ENCODE results near the gene C1orf159.

C1orf159 gene

DNA sequence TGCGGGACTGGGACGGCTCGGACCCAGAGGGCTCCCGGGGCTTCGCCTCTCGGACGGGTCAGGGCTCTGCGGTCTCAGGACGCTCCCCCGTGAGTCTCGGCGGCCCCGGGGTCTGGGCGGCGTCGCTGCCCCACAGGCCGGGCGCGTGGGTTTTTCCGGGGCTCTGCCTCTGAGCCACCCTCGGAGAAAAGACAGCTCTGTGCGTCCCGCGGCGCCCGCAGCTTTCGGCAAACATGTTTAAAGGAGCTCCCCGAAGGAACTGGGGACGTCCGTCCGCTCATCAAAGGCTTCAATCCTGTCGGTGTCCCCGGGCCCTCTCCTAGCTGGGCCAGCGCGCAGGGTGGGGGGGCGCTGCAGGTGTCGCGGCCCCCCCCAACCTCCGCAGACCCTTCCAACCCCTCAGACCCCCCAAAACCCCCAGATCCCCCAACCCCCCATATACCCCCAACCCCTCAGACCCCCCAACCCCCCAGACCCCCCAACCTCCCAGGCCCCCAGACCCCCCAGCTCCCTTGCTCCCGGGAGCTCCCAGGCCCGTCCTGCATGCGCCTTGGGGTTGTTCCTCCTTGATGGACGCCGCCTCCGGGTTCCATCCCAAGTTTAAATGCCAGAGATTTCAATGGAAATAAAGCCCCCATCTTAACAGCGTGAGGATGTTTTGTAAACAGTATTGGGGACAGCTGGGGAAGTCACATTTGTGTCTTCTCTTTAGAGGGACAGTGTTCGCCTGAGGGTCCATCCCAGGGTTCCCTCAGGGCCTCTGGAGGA is 996 bp upstream of the C1orf159 start:
- TF ChIP-seq, protein P1, sequence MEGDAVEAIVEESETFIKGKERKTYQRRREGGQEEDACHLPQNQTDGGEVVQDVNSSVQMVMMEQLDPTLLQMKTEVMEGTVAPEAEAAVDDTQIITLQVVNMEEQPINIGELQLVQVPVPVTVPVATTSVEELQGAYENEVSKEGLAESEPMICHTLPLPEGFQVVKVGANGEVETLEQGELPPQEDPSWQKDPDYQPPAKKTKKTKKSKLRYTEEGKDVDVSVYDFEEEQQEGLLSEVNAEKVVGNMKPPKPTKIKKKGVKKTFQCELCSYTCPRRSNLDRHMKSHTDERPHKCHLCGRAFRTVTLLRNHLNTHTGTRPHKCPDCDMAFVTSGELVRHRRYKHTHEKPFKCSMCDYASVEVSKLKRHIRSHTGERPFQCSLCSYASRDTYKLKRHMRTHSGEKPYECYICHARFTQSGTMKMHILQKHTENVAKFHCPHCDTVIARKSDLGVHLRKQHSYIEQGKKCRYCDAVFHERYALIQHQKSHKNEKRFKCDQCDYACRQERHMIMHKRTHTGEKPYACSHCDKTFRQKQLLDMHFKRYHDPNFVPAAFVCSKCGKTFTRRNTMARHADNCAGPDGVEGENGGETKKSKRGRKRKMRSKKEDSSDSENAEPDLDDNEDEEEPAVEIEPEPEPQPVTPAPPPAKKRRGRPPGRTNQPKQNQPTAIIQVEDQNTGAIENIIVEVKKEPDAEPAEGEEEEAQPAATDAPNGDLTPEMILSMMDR (IDR thresholded peaks at IDR 0.05; ENCODE audit: insufficient read depth, low read depth, low read length, missing control alignments), result no peak
- peak overlapping the region; percentile 45 for H3K4me3 ChIP-seq (ENCODE audit: low read length)
- peak; percentile 29 for DNase-seq (ENCODE audit: low read depth)

DNA sequence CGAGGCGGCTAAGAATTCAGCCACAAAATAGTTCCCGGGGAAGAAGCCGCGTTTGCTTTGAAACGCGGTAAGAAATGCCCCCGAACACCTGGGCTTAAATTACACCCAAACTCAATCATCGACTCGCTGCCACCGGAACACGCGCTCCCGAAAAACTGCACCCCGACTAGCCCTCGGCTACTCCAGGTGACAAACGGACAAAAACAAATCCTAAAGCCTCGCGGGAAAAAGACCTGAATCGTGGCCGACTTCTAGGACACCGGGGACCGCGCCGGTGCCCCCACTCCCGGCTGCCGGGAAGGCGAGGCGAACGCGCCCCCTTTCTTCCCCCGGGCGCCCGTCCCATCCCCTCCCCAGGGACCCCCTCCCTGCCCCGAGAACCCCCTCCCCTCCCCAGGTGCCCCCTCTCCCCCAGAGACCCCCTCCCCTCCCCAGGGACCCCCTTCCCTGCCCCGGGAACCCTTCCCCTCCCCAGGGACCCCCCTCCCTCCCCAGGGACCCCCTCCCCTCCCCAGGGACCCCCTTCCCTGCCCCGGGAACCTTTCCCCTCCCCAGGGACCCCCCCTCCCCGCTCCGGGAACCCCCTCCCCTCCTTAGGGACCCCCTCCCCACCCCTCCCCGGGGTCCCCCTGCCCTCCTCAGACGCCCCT is 628 bp downstream of the C1orf159 start:
- TF ChIP-seq, protein P1 (IDR thresholded peaks at IDR 0.05; ENCODE audit: insufficient read depth, low read depth, low read length, missing control alignments), result no peak
- peak overlapping the region; percentile 58 for H3K4me3 ChIP-seq (ENCODE audit: low read length)
- no peak for DNase-seq (ENCODE audit: low read depth)

DNA sequence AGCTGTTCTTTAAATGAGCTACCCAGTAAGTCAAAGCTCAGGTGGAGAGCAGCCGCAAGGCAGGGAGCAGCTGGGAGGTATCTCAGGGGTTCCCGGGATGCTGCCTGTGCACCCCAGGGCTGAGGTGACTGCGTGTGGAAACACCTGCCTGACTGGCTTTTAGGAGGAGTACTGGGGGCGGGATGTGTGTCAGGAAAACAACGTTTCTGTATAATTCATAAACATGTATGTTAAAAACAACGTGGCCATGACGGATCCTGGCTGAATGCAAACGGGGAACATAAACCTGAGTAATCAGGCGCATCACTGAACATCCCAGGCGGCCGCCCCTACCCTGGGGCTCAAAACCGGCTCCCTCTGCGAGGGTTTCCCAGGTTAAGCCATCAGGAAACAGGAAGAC is 1.5 kb downstream of the C1orf159 start:
- no peak for DNase-seq (ENCODE audit: low read depth)
- TF ChIP-seq, protein P1 (IDR thresholded peaks at IDR 0.05; ENCODE audit: insufficient read depth, low read depth, low read length, missing control alignments), result no peak
- H3K4me3 ChIP-seq (ENCODE audit: low read length), result no peak overlapping the region

DNA sequence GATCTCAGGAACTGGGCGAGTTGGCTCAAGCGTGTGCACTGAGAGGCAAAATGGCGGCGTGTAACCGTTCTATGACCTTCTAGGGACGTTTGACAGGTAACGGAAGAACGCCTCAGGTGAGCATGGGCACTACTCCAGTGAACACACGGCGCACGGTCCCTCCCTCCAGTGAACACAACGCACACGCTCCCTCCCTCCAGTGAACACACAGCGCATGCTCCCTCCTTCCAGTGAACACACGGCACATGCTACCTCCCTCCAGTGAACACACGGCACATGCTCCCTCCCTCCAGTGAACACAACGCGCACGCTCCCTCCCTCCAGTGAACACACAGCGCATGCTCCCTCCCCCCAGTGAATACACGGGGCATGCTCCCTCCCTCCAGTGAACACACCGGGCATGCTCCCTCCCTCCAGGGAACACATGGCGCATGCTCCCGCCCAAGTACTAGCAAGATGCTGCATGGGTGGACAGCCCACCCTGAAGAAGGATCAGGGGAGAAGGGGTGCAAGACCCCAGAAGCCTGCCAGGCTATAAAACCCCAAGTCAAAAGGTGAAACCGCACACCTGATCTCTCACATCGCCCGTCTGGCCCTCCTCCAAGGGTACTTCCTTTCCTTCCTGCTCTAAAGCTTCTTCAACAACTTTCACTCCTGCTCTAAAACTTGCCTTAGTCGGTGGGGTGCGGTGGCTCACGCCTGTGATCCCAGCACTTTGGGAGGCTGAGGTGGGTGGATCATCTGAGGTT is 3.5 kb downstream of the C1orf159 start:
- DNase-seq (ENCODE audit: low read depth), result no peak
- TF ChIP-seq, protein P1 (IDR thresholded peaks at IDR 0.05; ENCODE audit: insufficient read depth, low read depth, low read length, missing control alignments), result no peak
- no peak overlapping the region for H3K4me3 ChIP-seq (ENCODE audit: low read length)

DNA sequence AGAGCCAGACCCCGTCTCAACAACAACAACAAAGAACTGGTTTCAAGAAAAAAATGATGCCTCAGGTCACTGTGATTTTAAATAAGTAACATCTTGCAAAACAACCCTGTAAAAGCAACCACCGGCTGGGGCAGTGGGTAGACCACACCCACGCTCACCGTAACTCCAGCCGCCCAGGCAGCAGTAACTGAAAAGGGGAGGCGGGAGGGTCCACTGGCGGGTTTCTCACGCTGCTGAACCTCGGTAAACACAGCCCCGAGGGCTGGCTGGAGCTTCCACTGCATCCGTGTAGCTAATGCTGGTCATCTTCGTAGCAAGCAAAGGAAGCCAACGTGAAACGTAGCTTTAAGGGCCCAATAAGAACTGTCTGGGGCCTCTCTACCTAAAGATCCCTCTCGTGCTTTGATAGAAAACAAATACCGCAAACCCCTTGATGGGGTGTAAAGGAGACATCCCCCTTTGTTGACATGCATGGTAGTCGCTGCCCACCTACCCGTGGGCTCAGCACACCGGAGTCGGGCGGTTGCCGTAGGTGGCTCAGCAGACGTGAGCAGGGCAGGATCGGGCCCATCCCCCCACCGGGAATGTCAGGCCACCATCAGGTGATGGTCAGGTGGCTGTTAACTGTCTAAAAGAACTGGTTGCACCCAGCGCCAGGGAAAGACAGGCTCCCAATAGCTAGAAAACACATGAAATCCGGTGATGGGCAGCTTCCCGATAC is 4.2 kb downstream of the C1orf159 start:
- no peak for DNase-seq (ENCODE audit: low read depth)
- H3K4me3 ChIP-seq (ENCODE audit: low read length), result no peak overlapping the region
- TF ChIP-seq, protein P1 (IDR thresholded peaks at IDR 0.05; ENCODE audit: insufficient read depth, low read depth, low read length, missing control alignments), result no peak

DNA sequence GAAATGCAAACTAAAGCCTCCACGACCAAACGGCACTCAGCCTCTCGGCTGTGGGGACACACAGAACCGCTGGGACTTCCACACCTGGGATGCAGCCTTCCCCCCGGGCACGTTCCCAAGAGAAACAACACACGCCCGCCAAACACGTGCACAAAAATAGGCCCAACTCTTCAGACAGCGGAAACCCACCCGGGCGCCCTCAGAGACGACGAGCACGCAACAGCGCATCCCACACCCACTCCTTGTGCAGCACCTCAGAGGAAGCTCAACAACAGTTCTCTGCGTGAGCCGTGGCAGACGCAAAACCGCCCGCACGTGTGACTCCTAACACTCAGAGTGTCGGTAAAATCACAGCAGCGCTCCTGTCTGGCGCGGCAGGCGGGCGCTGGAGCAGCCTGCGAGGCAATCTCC is 5.3 kb downstream of the C1orf159 start:
- DNase-seq (ENCODE audit: low read depth), result no peak
- no peak overlapping the region for H3K4me3 ChIP-seq (ENCODE audit: low read length)
- TF ChIP-seq, protein P1 (IDR thresholded peaks at IDR 0.05; ENCODE audit: insufficient read depth, low read depth, low read length, missing control alignments), result no peak

All from epithelial cell of esophagus (primary cell).